NCI-H460 (cell line): ENCODE measurements around the gene CTCF. TPM values are rescaled to one million over a fixed set of nuclear protein-coding genes. Genes with fewer than 3 reads are reported as not detected.
A peak's percentile ranks its signal among the peaks of the same experiment; 100 is the strongest.

ENCODE experiments used
- DNase-seq: peaks from one replicate; pipeline ENCODE4 v3.0.0-alpha.2; 2016; ENCODE audit warnings: low read depth; ENCODE audit errors: extremely low read depth
- total RNA-seq: library from RNA; depleted of rRNA; stranded (reverse); fragments of >200 nt; shearing (Covaris generic); gene quantifications from 2 replicates; pipeline ENCODE4 v1.2.3, GENCODE V29; 2014

CTCF gene
- total RNA-seq, 1 experiment from 2014 or later = 55.9 TPM

DNA sequence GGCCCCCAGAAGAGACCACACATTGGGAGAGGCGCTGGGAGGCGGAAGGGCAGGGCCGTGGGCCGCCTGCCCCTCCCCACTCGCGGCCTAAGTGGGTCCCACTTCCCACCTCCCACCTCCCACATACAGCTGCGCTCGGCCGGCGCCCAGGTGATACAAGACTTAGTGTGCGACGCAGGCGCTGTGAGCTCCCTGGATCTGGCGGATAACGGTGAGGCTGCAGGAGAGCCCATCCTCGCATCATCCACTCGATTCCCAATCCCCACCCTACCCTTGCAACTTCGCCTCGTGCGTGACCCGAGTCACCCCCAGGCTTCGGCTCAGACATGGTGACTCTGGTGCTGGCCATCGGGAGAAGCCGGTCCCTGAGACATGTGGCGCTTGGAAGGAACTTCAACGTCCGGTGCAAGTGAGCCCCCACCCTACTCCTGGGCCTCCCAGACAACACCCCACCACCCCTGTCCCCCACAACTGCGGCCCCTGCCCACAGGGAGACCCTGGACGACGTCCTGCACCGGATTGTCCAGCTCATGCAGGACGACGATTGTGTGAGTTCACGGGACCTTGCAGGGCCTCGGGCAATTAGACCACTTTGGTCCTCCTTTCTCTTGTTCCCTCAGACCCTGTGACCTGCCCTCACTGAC lies 86.6 kb downstream of the CTCF start:
- DNase-seq = no peak

DNA sequence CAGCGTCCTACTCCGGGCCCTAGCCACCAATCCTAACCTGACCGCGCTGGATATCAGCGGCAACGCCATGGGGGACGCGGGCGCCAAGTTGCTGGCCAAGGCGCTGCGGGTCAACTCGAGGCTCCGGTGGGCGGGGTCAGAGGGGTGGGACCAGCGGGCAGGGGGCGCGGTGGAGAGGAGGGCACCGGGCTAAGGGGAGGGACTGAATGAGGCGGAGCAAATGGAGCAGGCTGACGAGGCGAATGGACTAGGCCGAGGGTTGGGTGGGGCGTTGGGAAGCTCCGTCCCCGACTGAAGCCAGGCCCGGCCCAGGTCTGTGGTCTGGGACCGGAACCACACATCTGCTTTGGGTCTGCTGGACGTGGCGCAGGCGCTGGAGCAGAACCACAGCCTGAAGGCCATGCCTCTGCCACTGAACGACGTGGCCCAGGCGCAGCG lies 87.2 kb downstream of the CTCF start:
- no peak for DNase-seq

- no peak for DNase-seq
These were observed 87.7 kb downstream of the CTCF start for GRCh38 chr16:67650023-67650422.

GRCh38 chr16:67651039-67651438 lies 88.7 kb downstream of the CTCF start:
- no peak for DNase-seq

- DNase-seq = no peak
These were observed 89.5 kb downstream of the CTCF start for GRCh38 chr16:67651847-67652246.

- peak; percentile 46 for DNase-seq
These were observed 90.3 kb downstream of the CTCF start for GRCh38 chr16:67652578-67653127.

DNA sequence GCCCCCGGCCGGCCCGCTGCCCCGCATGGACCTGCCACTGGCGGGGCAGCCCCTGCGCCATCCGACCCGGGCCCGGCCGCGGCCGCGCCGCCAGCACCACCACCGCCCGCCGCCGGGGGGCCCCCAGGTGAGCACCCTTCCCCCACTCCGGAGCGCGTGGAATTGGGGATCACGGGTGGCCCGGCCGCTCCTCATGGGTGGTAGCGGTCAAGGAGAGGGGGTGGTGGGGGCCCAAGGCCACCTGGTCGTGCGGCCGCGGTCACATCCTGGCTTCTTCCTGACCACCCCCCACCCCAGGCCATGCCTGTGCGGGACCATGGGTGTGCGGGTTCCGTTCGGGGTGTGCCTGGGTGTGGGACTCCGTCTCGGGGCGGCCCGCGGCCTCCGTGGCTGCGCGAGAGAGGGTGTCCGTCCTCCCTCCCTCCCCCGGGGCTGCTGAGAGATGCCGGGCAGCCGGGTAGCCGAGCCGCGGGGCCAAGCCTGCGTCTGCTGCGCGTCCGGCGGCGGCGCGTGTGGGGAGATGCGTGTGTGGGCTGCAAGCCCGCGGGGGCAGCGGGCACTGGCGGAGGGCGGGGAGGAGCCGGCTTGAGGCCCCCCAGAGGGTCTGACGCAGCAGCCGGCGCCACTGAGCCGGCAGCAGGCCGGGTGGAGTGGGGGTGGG lies 90.9 kb downstream of the CTCF start:
- DNase-seq = no peak

DNA sequence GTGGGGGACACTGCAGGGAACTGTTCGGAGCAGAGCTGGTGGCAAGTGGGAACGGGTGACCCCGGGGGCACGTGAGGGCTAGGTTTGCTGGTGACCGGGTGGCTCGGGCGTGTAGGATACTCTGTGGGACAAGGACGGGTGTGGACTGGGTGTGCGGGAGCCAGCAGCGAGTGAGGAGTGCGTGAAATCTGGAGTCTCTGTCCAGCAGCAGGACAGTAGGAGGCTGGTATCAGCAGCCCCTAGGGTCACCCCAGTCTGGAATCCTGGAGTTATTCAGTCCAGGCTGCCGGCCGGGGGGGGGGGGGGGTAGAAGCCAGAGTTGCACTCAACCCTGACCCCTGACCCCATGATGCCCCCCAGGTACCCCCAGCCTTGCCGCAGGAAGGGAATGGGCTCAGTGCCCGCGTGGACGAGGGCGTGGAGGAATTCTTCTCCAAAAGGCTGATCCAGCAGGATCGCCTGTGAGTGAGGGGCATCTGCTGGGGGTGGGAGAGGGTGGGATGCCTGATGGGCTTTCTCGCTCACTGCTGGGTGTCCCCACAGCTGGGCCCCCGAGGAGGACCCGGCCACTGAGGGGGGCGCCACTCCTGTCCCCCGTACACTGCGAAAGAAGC lies 91.6 kb downstream of the CTCF start:
- DNase-seq = no peak

DNA sequence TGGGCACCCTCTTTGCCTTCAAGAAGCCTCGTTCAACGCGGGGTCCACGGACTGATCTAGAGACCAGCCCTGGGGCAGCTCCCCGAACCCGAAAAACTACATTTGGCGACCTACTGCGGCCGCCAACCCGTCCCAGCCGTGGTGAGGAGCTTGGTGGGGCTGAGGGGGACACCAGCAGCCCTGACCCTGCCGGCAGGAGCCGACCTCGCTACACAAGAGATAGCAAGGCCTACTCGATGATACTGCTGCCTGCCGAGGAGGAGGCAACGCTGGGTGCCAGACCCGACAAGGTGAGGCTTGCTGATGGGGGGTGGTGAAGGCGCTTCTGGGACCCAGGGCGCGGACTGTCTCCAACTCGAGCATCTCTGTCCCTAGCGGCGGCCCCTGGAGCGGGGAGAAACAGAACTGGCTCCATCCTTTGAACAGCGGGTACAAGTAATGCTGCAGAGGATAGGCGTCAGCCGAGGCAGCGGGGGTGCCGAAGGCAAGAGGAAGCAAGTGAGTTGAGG lies 92.1 kb downstream of the CTCF start:
- DNase-seq = no peak

DNA sequence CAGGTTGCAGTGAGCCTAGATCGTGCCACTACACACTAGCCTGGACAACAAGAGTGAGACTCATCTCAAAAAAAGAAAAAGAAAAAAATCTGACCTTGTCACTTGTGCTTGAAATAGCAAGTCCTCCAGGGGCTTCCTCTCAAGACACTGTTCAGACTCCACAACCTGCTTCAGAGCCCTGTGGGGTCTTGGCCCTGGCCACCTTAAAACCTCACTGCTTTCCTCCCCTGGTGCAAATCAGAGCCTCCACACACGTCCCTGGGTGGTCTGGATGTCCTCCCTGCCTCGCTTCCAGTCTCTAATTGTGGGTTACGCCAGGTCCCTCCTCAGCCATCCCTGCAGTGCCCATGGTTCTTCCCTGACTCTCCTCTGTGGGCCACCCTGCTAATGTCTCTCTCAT lies 93.0 kb downstream of the CTCF start:
- no peak for DNase-seq

GRCh38 chr16:67656344-67657016 lies 94.2 kb downstream of the CTCF start:
- DNase-seq = no peak

GRCh38 chr16:67657017-67657608 lies 94.8 kb downstream of the CTCF start:
- DNase-seq = no peak

- no peak for DNase-seq
These were observed 95.6 kb downstream of the CTCF start for GRCh38 chr16:67657751-67658518.

- no peak for DNase-seq
These were observed 96.7 kb downstream of the CTCF start for GRCh38 chr16:67658849-67659674.

GRCh38 chr16:67659675-67660563 lies 97.6 kb downstream of the CTCF start, which contains the start of gene ACD:
TSS of gene ACD (minus strand) at chr16:67660260. CDS start at chr16:67660220, 40 bp downstream.
- peak; percentile 94 for DNase-seq

DNA sequence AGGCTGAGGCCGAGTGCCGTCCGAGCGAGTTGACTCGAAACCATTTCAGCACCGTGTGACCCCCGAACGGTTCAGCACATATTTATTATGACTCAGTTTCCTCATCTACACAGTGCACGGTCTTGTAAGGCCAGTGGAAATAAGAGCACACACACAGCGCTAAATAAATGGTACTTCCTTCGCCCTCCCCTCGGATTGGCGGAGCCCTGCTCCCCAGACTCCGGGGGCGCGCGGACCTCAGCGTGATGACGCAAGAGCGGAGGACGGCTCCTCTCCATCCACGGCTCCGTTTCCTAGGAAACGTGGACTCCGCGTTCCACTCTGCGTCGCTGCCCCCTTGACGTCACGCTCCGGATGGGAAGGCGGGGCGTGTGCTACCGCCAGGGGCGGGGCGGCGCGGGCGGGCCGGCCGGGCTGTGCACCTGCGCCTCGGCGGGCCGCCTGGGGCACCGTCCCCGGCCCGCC lies 98.3 kb downstream of the CTCF start, which contains the start of gene PARD6A:
TSS of gene PARD6A (plus strand) at position 397 of the 465 bp plus-strand sequence. CDS start 79 bp downstream, outside the sequence.
- peak; percentile 96 for DNase-seq

DNA sequence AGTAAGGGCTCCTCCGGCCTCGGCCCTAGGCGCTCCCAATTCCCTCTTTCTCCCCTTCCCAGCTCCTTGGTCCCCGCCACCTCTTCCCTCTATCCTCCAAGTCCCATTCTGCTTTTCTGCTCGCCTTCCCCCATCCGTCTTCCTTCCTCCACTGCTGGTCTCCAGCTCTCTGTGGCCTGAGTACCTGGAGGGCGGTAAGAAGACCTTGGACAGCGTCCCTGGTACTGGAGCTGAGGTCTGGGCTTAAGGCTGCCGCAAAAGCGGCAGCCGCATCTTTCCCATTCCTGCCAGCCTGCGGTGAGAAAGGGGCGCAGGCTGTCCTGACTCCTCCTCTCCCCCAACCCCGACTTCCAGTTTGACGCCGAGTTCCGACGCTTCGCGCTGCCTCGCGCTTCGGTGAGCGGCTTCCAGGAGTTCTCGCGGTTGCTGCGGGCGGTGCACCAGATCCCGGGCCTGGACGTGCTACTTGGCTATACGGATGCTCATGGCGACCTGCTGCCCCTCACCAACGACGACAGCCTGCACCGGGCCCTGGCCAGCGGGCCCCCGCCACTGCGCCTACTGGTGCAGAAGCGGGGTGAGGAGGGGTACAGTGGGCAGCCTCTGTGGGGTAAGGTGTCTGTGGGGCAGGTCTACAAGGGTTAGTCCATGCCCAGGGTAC lies 98.9 kb downstream of the CTCF start:
- no peak for DNase-seq
